SU-DHL-6 (cell line): Measurements from ENCODE around the gene ZNF112.

Source experiments
- H2AFZ ChIP-seq: fragments of 200-600 bp; sonication (generic); 2 replicates; pipeline ENCODE4 v1.6.1; 2014; ENCODE audit warnings: low read depth, mild to moderate bottlenecking, moderate library complexity, mixed read lengths, antibody characterized with exemption, low read length; ENCODE audit not compliant: severe bottlenecking
- H3F3A ChIP-seq: fragments of 200-600 bp; shearing (Covaris generic); 2 replicates; pipeline ENCODE4 v1.6.0; 2016; ENCODE audit warnings: antibody characterized with exemption, mild to moderate bottlenecking; ENCODE audit not compliant: insufficient read depth
- H3K27ac ChIP-seq: fragments of 200-600 bp; sonication (generic); 2 replicates; pipeline ENCODE4 v1.5.1; 2016; ENCODE audit warnings: low read depth, mild to moderate bottlenecking, low read length, moderate library complexity, mixed read lengths
- H3K27me3 ChIP-seq: fragments of 200-600 bp; sonication (generic), shearing (Covaris generic); 2 replicates; pipeline ENCODE4 v1.6.0; 2014; ENCODE audit warnings: mild to moderate bottlenecking, low read length
- H3K36me3 ChIP-seq: fragments of 200-600 bp; sonication (generic); 2 replicates; pipeline ENCODE4 v1.6.1; 2014; ENCODE audit warnings: mild to moderate bottlenecking, low read length, mixed read lengths
- H3K4me2 ChIP-seq: fragments of 300-600, 200-600 bp; shearing (Covaris generic), sonication (generic); 2 replicates; pipeline ENCODE4 v1.6.0; 2014; ENCODE audit warnings: low read length, low read depth, mild to moderate bottlenecking; ENCODE audit not compliant: poor library complexity, severe bottlenecking
- H3K4me3 ChIP-seq: fragments of 200-600 bp; sonication (generic); 2 replicates; pipeline ENCODE4 v1.5.1; 2014; ENCODE audit warnings: antibody characterized with exemption, low read length, mild to moderate bottlenecking, mixed read lengths; ENCODE audit not compliant: insufficient read depth, poor library complexity, severe bottlenecking
- H3K79me2 ChIP-seq: fragments of 200-600 bp; sonication (generic); 2 replicates; pipeline ENCODE4 v1.6.1; 2014; ENCODE audit warnings: mild to moderate bottlenecking, low read length, moderate library complexity; ENCODE audit not compliant: insufficient read depth
- H3K9ac ChIP-seq: fragments of 200-600 bp; sonication (generic); 2 replicates; pipeline ENCODE4 v1.7.0; 2014; ENCODE audit warnings: mild to moderate bottlenecking, low read length
- H3K9me2 ChIP-seq: fragments of 200-600 bp; sonication (generic); replicated peaks from 2 replicates; pipeline ENCODE4 v1.6.1; 2014; ENCODE audit warnings: low read length; ENCODE audit not compliant: insufficient read depth
- H3K9me3 ChIP-seq: fragments of 200-600 bp; sonication (generic); 2 replicates; pipeline ENCODE4 v1.6.1; 2014; ENCODE audit warnings: low read length, mixed read lengths; ENCODE audit not compliant: insufficient read depth
- H4K20me1 ChIP-seq: fragments of 200-600 bp; sonication (generic); 2 replicates; pipeline ENCODE4 v1.6.1; 2014; ENCODE audit warnings: low read depth, mild to moderate bottlenecking, antibody characterized with exemption, low read length, moderate library complexity, mixed read lengths
- CTCF ChIP-seq: fragments of 200-600 bp; sonication (generic); IDR thresholded peaks from one replicate; pipeline ENCODE4 v1.5.1; 2017; ENCODE audit warnings: antibody characterized with exemption, mild to moderate bottlenecking, low read length, moderate library complexity; ENCODE audit not compliant: insufficient read depth, poor library complexity, severe bottlenecking
- EZH2phosphoT487 ChIP-seq: fragments of 200-600 bp; sonication (generic), shearing (Covaris generic); conservative IDR thresholded peaks from 2 replicates; pipeline ENCODE4 v1.6.1; 2018; ENCODE audit warnings: mild to moderate bottlenecking, antibody characterized with exemption, low read length, moderate library complexity, mixed read lengths

The ZNF112 gene

DNA sequence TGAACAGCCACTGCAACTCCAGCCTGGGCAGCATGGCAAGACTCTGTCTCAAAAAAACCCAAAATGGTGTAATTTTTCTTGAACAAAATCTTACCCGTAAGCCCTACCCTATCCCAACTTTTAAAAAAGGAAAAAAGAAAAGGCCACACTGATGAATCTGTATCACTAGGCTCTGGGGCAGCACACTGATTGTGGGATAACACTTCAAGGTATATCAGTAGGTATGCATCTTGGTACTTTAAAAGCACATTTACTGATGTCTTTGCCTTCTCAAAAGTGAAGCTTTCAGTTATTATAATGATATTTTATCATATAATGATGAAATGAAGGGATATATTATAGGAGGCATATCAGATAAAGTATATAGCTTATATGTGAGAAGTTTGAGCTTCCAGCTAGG lies 24.3 kb downstream of the ZNF112 start:
- H3K36me3 ChIP-seq: no peaks in the 10 kb centered on the region
- no peak overlapping the region for H3K27ac ChIP-seq
- TF ChIP-seq EZH2phosphoT487: no peak
- TF ChIP-seq CTCF: no peak

DNA sequence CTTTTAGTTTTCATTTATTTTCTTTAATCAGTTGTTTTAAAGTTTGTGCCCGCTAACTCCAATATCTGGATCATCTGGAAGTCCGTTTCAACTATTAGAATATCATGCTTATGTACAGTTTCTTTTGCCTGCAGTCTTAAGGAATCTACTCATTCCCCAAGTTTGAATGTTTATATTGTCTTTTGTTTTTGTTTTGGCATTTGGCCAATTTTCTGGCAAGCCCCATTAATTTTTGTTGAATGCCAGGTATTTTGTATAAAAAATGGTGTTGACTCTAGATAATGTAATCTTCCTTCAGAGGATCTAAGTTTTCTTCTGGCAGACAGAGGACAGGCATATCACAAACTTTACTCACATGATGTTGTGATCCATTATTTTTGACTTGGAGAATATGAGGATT lies 40.6 kb downstream of the ZNF112 start:
- no peak for TF ChIP-seq EZH2phosphoT487
- no peak for TF ChIP-seq CTCF
- Histone ChIP-seq H3F3A (no peaks in the 10 kb centered on the region), H3K9ac (no peak overlapping the region), H3K36me3 (no peaks in the 10 kb centered on the region), H2AFZ (no peak overlapping the region), H3K4me2 (no peak overlapping the region), H3K4me3 (no peak overlapping the region), H3K9me2 (no peaks in the 10 kb centered on the region), H3K27me3 (no peaks in the 10 kb centered on the region), H3K9me3 (peaks cover 3% of the 10 kb centered on the region; the same call in 1 of the 2 replicates), H4K20me1 (no peaks in the 10 kb centered on the region), H3K27ac (no peak overlapping the region), H3K79me2 (no peaks in the 10 kb centered on the region)

More for the DNA sequence above, 24.3 kb downstream of the ZNF112 start:
- Histone ChIP-seq H3K9me3 (peaks cover 29% of the 10 kb centered on the region; the same call in 1 of the 2 replicates), H3K4me2 (no peak overlapping the region), H3F3A (no peaks in the 10 kb centered on the region), H3K9me2 (no peaks in the 10 kb centered on the region), H3K27me3 (no peaks in the 10 kb centered on the region), H2AFZ (no peak overlapping the region), H3K4me3 (no peak overlapping the region), H3K9ac (no peak overlapping the region), H3K79me2 (no peaks in the 10 kb centered on the region), H4K20me1 (no peaks in the 10 kb centered on the region)

DNA sequence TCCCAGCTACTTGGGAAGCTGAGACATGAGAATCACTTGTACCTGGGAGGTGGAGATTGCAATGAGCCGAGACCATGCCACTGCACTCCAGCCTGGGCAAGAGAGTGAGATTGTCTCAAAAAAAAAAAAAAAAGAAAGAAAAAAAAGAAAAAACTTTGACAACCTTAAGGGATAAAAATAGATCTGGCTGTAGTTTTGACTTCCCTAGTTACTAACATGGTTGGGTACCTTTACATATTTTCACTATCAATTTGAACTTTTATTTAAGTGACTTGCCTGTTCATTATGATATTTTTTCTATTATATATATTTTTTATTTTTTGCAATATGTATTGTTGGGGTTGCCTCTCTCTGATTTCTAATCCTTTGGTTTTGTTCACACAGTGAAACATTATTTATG lies 43.2 kb downstream of the ZNF112 start:
- H3K9me3 ChIP-seq: no peaks in the 10 kb centered on the region
- no peaks in the 10 kb centered on the region for H4K20me1 ChIP-seq
- no peaks in the 10 kb centered on the region for H3K9me2 ChIP-seq
- no peaks in the 10 kb centered on the region for H3K79me2 ChIP-seq
- no peak overlapping the region for H3K4me2 ChIP-seq
- no peaks in the 10 kb centered on the region for H3F3A ChIP-seq
- no peaks in the 10 kb centered on the region for H3K36me3 ChIP-seq
- H3K4me3 ChIP-seq: no peak overlapping the region
- no peak overlapping the region for H3K27ac ChIP-seq
- H2AFZ ChIP-seq: no peak overlapping the region
- TF ChIP-seq EZH2phosphoT487 (no peak), CTCF (no peak)
- no peaks in the 10 kb centered on the region for H3K27me3 ChIP-seq
- no peak overlapping the region for H3K9ac ChIP-seq
